Right atrium auricular region (tissue), 2 donors: ENCODE data around the gene EPO. TPM values are rescaled to one million over a fixed set of nuclear protein-coding genes. Genes with fewer than 3 reads are reported as not detected.
"Not testable (repeated sequence)": the region's sequence is repeated elsewhere in the genome, so short reads cannot be mapped to it uniquely, and the experiment has no call there.

Source experiments
- DNase-seq: peaks from one replicate; pipeline ENCODE4 v3.0.0-alpha.2; 2019; ENCODE audit warnings: low spot score
- H3K27ac ChIP-seq, 2 donors: fragments of 200-600 bp; sonication (generic); 1 replicate in 1 of 2; 2 replicates in 1 of 2; pipeline ENCODE4 v1.5.1; 2016 to 2019
- H3K27me3 ChIP-seq, 2 donors: fragments of 200-600 bp; sonication (generic); one replicate each; pipeline versions ENCODE4 v1.5.1 to v1.6.0; 2017 to 2019
- H3K36me3 ChIP-seq: fragments of 200-600 bp; sonication (generic); one replicate; pipeline ENCODE4 v1.5.1; 2016
- H3K4me1 ChIP-seq, 2 donors: fragments of 200-600 bp; sonication (generic); one replicate each; pipeline versions ENCODE4 v1.5.1 to v1.6.0; 2017 to 2019
- H3K4me3 ChIP-seq, 2 donors: fragments of 200-600 bp; sonication (generic); 1 replicate in 1 of 2; 2 replicates in 1 of 2; pipeline ENCODE4 v1.5.1; 2017 to 2019; ENCODE audit warnings: mild to moderate bottlenecking in 1 of 2, moderate library complexity in 1 of 2
- H3K9me3 ChIP-seq, 2 donors: fragments of 200-600 bp; sonication (generic); one replicate each; pipeline ENCODE4 v1.5.1; 2019
- CTCF ChIP-seq, 2 donors: fragments of 200-600 bp; sonication (generic); IDR thresholded peaks; one replicate each; pipeline ENCODE4 v1.5.1; 2019; ENCODE audit warnings: antibody characterized with exemption in 2 of 2
- total RNA-seq, 2 donors: library from RNA; depleted of rRNA; stranded (reverse); fragments of >200 nt; gene quantifications; one replicate each; pipeline ENCODE4 v1.1.0, GENCODE V29; 2016

The EPO gene
- total RNA-seq, 2 donors from 2014 or later, result not detected

DNA sequence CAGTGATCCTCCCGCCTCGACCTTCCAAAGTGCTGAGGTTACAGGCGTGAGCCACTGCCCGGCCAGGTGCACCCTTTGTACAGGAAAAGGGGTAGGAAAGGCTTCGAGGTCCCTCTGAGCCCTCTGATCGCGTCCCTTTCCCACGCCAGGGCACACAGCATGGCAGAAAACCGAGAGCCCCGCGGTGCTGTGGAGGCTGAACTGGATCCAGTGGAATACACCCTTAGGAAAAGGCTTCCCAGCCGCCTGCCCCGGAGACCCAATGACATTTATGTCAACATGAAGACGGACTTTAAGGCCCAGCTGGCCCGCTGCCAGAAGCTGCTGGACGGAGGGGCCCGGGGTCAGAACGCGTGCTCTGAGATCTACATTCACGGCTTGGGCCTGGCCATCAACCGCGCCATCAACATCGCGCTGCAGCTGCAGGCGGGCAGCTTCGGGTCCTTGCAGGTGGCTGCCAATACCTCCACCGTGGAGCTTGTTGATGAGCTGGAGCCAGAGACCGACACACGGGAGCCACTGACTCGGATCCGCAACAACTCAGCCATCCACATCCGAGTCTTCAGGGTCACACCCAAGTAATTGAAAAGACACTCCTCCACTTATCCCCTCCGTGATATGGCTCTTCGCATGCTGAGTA is 13.5 kb upstream of the EPO start:
- Histone ChIP-seq H3K4me1 (peaks cover 0 to 23% of the 10 kb centered on the region in 2 donors), H3K9me3 (no peaks in the 10 kb centered on the region), H3K4me3 (peak overlapping the region; percentile 93 to 98), H3K27ac (peak overlapping the region; percentile 90 to 94), H3K27me3 (no peaks in the 10 kb centered on the region), H3K36me3 (no peaks in the 10 kb centered on the region)
- DNase-seq, result no peak
- TF ChIP-seq CTCF (IDR thresholded peaks at IDR 0.05), result no peak

- Histone ChIP-seq H3K4me1 (peaks cover 0 to 23% of the 10 kb centered on the region in 2 donors), H3K27me3 (no peaks in the 10 kb centered on the region), H3K36me3 (no peaks in the 10 kb centered on the region), H3K27ac (no peak overlapping the region), H3K4me3 (no peak overlapping the region), H3K9me3 (no peaks in the 10 kb centered on the region)
- TF ChIP-seq CTCF (IDR thresholded peaks at IDR 0.05), result no peak
- no peak for DNase-seq
Measured at GRCh38 chr7:100708395-100708794, 11.9 kb upstream of the EPO start.

DNA sequence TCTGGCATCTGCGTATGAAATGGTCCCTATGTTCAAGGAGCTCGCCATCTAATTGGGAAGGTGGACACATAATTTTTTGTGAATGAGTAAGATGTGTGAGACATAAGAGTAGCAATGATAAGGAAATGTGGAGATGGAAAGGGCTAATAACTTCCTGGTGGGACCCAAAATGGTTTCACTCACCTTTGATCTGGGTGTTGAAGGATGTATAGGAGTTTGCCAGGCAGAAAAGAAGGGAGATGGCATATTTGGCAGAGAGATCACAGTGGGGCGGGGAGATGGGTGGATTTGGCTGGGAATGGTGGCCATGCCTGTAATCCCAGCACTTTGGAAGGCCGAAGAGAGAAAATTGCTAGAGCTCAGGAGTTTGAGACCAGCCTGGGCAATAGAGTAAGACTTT is 9.8 kb upstream of the EPO start:
- no peak for DNase-seq
- TF ChIP-seq CTCF (IDR thresholded peaks at IDR 0.05), result no peak
- no peak overlapping the region for H3K27ac ChIP-seq

GRCh38 chr7:100711369-100711768 is 8.9 kb upstream of the EPO start:
- H3K27me3 ChIP-seq, result no peaks in the 10 kb centered on the region
- DNase-seq, result no peak
- no peaks in the 10 kb centered on the region for H3K36me3 ChIP-seq
- peaks cover 0 to 15% of the 10 kb centered on the region in 2 donors for H3K4me1 ChIP-seq
- H3K9me3 ChIP-seq, result no peaks in the 10 kb centered on the region
- no peak overlapping the region for H3K4me3 ChIP-seq
- TF ChIP-seq CTCF (IDR thresholded peaks at IDR 0.05), result no peak
- H3K27ac ChIP-seq, result no peak overlapping the region

More for the DNA sequence above, 9.8 kb upstream of the EPO start:
- no peak overlapping the region for H3K4me3 ChIP-seq
- H3K36me3 ChIP-seq, result no peaks in the 10 kb centered on the region
- H3K9me3 ChIP-seq, result no peaks in the 10 kb centered on the region
- H3K4me1 ChIP-seq, result peaks cover 0 to 16% of the 10 kb centered on the region in 2 donors
- no peaks in the 10 kb centered on the region for H3K27me3 ChIP-seq

GRCh38 chr7:100714725-100715124 is 5.5 kb upstream of the EPO start:
- no peak overlapping the region for H3K27ac ChIP-seq
- H3K4me3 ChIP-seq, result no peak overlapping the region
- no peaks in the 10 kb centered on the region for H3K9me3 ChIP-seq
- H3K36me3 ChIP-seq, result no peaks in the 10 kb centered on the region
- TF ChIP-seq CTCF (IDR thresholded peaks at IDR 0.05), result no peak
- H3K4me1 ChIP-seq, result no peaks in the 10 kb centered on the region
- DNase-seq, result no peak
- H3K27me3 ChIP-seq, result no peaks in the 10 kb centered on the region

DNA sequence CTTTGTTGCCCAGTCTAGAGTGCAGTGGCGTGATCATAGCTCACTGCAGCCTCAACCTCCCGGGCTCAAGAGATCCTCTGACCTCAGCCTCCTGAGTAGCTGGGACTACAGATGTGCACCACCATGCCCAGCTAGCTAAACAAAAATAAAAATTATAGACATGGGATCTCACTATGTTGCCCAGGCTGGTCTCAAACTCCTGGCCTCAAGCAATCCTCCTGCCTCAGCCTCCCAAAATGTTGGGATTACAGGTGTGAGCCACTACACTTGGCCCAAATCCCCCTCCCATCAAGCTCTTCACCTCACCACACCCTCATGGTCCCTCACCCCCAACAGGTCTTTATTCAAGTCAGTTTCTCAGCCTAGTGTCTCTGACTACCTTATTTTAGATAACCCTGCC is 3.2 kb upstream of the EPO start:
- H3K9me3 ChIP-seq, H3K4me3 ChIP-seq, DNase-seq, H3K36me3 ChIP-seq, H3K27ac ChIP-seq: not testable (repeated sequence)
- Histone ChIP-seq H3K4me1 (peaks cover 0 to 13% of the 10 kb centered on the region in 2 donors), H3K27me3 (peaks cover 0 to 14% of the 10 kb centered on the region in 2 donors)
